GM21723 (cell line): ENCODE results near the gene TAPBP.
"Not testable (repeated sequence)": the region's sequence is repeated elsewhere in the genome, so short reads cannot be mapped to it uniquely, and the experiment has no call there.

ENCODE experiments used
- ATAC-seq: cut with Tn5 transposase; IDR thresholded peaks from one replicate; pipeline ENCODE4 v1.9.1; 2021; ENCODE audit warnings: mild to moderate bottlenecking, moderate library complexity; ENCODE audit not compliant: unreplicated experiment

Gene TAPBP

GRCh38 chr6:33313709-33314514, at the start of gene TAPBP:
Gene TAPBP, minus strand, starts transcription at chr6:33314078. Its CDS starts 37 bp downstream, at chr6:33314041.
- ATAC-seq, result peak; percentile 47

- not testable (repeated sequence) for ATAC-seq
These were observed 49.6 kb upstream of the TAPBP start for GRCh38 chr6:33363486-33363885.

- ATAC-seq, result no peak
These were observed 45.5 kb upstream of the TAPBP start for GRCh38 chr6:33359331-33359730.

- not testable (repeated sequence) for ATAC-seq
These were observed 43.4 kb upstream of the TAPBP start for GRCh38 chr6:33357160-33357871.

- no peak for ATAC-seq
These were observed 42.4 kb upstream of the TAPBP start for GRCh38 chr6:33356295-33356694.

GRCh38 chr6:33355860-33356259, 42.0 kb upstream of the TAPBP start:
- ATAC-seq, result not testable (repeated sequence)

GRCh38 chr6:33347816-33348215, 33.9 kb upstream of the TAPBP start:
- no peak for ATAC-seq

GRCh38 chr6:33346972-33347371, 33.1 kb upstream of the TAPBP start:
- ATAC-seq, result not testable (repeated sequence)

GRCh38 chr6:33344701-33345697, 31.1 kb upstream of the TAPBP start:
- ATAC-seq, result peak; percentile 31

GRCh38 chr6:33343953-33344611, 30.2 kb upstream of the TAPBP start:
- ATAC-seq, result peak; percentile 70

- ATAC-seq, result not testable (repeated sequence)
These were observed 29.7 kb upstream of the TAPBP start for GRCh38 chr6:33343606-33343952.

GRCh38 chr6:33339193-33339592, 25.3 kb upstream of the TAPBP start:
- no peak for ATAC-seq

- no peak for ATAC-seq
These were observed 22.6 kb upstream of the TAPBP start for GRCh38 chr6:33336495-33336894.

- no peak for ATAC-seq
These were observed 22.0 kb upstream of the TAPBP start for GRCh38 chr6:33335916-33336315.

GRCh38 chr6:33333666-33334065, 19.8 kb upstream of the TAPBP start:
- ATAC-seq, result no peak

- no peak for ATAC-seq
These were observed 16.9 kb upstream of the TAPBP start for GRCh38 chr6:33330736-33331135.

GRCh38 chr6:33329058-33329457, 15.2 kb upstream of the TAPBP start:
- no peak for ATAC-seq

- no peak for ATAC-seq
These were observed 10.2 kb upstream of the TAPBP start for GRCh38 chr6:33324125-33324524.

GRCh38 chr6:33323623-33323948, 9.7 kb upstream of the TAPBP start:
- no peak for ATAC-seq

- no peak for ATAC-seq
These were observed 7.3 kb upstream of the TAPBP start for GRCh38 chr6:33321227-33321626.
